ENCODE results near the gene PROZ. TPM values are rescaled to one million over a fixed set of nuclear protein-coding genes. Genes with fewer than 3 reads are reported as not detected.

The PROZ gene
- total RNA-seq, 1 experiment from 2014 or later, result not detected

- TF ChIP-seq CTCF (conservative IDR thresholded peaks at IDR 0.05), result no peak
- H4K20me1 ChIP-seq (ENCODE audit: control insufficient read depth, insufficient read depth, insufficient read length), result no peaks in the 10 kb centered on the region
- no peak overlapping the region for H3K4me3 Mint-ChIP-seq
- H3K4me2 ChIP-seq (ENCODE audit: insufficient read depth, insufficient read length, low read length), result no peak overlapping the region
- no peak overlapping the region for H3K23ac ChIP-seq (ENCODE audit: insufficient read length, low read depth, low read length)
- no peak overlapping the region for H2BK12ac ChIP-seq (ENCODE audit: insufficient read length, low read depth, low read length)
- no peaks in the 10 kb centered on the region for H3K79me2 ChIP-seq (ENCODE audit: insufficient read depth, low read length)
- H2BK20ac ChIP-seq (ENCODE audit: low read depth, low read length, poor library complexity, severe bottlenecking), result no peak overlapping the region
- no peaks in the 10 kb centered on the region for H3K23me2 ChIP-seq (ENCODE audit: insufficient read length, low read depth, low read length, poor library complexity, severe bottlenecking)
- no peak overlapping the region for H3T11ph ChIP-seq (ENCODE audit: low read length)
- H3K4ac ChIP-seq (ENCODE audit: low read depth, low read length), result no peak overlapping the region
- no peaks in the 10 kb centered on the region; a peak in 2 of 7 replicates for H3K36me3 Mint-ChIP-seq (ENCODE audit: insufficient read depth in 1 of 3, low read depth in 3 of 3)
- H4K8ac ChIP-seq (replicated peaks; ENCODE audit: insufficient read length, low read depth, low read length), result no peak overlapping the region
- no peak overlapping the region for H3K18ac ChIP-seq (ENCODE audit: insufficient read length, low read depth, low read length)
- H3K9me3 Mint-ChIP-seq, result no peaks in the 10 kb centered on the region
- WGBS (ENCODE audit: extremely low coverage, insufficient read length, low lambda C conversion rate), result no CpG with 5 or more reads among the region's 15 CpGs
- H2BK15ac ChIP-seq (ENCODE audit: low read depth, low read length), result no peak overlapping the region
- no peaks in the 10 kb centered on the region for H3K4me1 ChIP-seq (ENCODE audit: insufficient read depth, low read length)
- no peak overlapping the region for H3K27ac ChIP-seq (ENCODE audit: insufficient read length, low read depth, low read length)
- peaks cover 8% of the 10 kb centered on the region for H3K27me3 Mint-ChIP-seq (ENCODE audit: low read depth)
- no peaks in the 10 kb centered on the region for H3K79me1 ChIP-seq (ENCODE audit: insufficient read depth, low read depth, low read length, poor library complexity, severe bottlenecking)
- no peak overlapping the region for H4K5ac ChIP-seq (ENCODE audit: insufficient read length, low read depth, low read length)
- no peak overlapping the region for H2BK120ac ChIP-seq (ENCODE audit: low read depth, low read length, poor library complexity, severe bottlenecking)
- H3K27ac Mint-ChIP-seq, result no peak overlapping the region; a peak in 1 of 7 replicates
- H3K9me3 ChIP-seq (ENCODE audit: control insufficient read depth, low read depth, low read length), result no peaks in the 10 kb centered on the region
- H2BK5ac ChIP-seq (ENCODE audit: insufficient read length, low read length), result no peak overlapping the region
- H3K9ac ChIP-seq (ENCODE audit: extremely low read depth, insufficient read length, low read length), result no peak overlapping the region
- peaks cover 0 to 10% of the 10 kb centered on the region in 2 experiments; a peak in 2 of 4 replicates for H3K4me1 Mint-ChIP-seq
- no peak overlapping the region for H4K91ac ChIP-seq (ENCODE audit: insufficient read length, low read depth, low read length)
- H2AK5ac ChIP-seq (ENCODE audit: insufficient read length, low read length), result no peak overlapping the region
- H2AFZ ChIP-seq (ENCODE audit: low read length), result no peak overlapping the region
- DNase-seq, result peak; percentile 18
- no peaks in the 10 kb centered on the region for H3K27me3 ChIP-seq (ENCODE audit: insufficient read depth, low read length)
- no peak overlapping the region for H3K14ac ChIP-seq (ENCODE audit: insufficient read depth, low read length)
- no peak overlapping the region for H3K56ac ChIP-seq (ENCODE audit: insufficient read length, low read depth, low read length)
Measured at GRCh38 chr13:113145911-113146598, 12.4 kb upstream of the PROZ start.

All from H9 (cell line).